ENCODE results near the gene C1orf210. TPM values are rescaled to one million over a fixed set of nuclear protein-coding genes. Genes with fewer than 3 reads are reported as not detected.

C1orf210 gene
- total and polyA plus RNA-seq, 2 of the 13 experiments (the other 11 are each of a cell fraction or from before 2014, with no cell fraction given), result 0.49 to 5.1 TPM

GRCh38 chr1:43312212-43312623 lies 26.8 kb upstream of the C1orf210 start:
- Histone ChIP-seq H4K20me1 (ENCODE audit: insufficient read depth, low read length) (no peaks in the 10 kb centered on the region), H3K4me1 (ENCODE audit: insufficient read depth, low read length) (peaks cover 31% of the 10 kb centered on the region), H3K4me3 (replicated peaks in 1 of 3; ENCODE audit: insufficient read depth in 1 of 3, low read depth in 2 of 3, low read length in 3 of 3) (no peak overlapping the region), H3K27me3 (ENCODE audit: control insufficient read depth in 1 of 2, insufficient read depth in 2 of 2, low read length in 2 of 2) (peaks cover 1 to 53% of the 10 kb centered on the region in 2 experiments; a peak in 4 of 5 replicates), H3K27ac (ENCODE audit: extremely low read length, insufficient read depth, low read length) (no peak overlapping the region), H3K4me2 (ENCODE audit: low read depth, low read length) (peak overlapping the region; percentile 18; the same call in 1 of the 2 replicates), H3K9ac (ENCODE audit: insufficient read depth, low read depth, low read length) (no peak overlapping the region), H3K36me3 (replicated peaks in 1 of 2; ENCODE audit: control insufficient read depth in 1 of 2, insufficient read depth in 2 of 2, low read length in 2 of 2) (no peaks in the 10 kb centered on the region), H3K79me2 (ENCODE audit: insufficient read depth, low read length) (no peaks in the 10 kb centered on the region), H3K9me3 (ENCODE audit: low read length) (no peaks in the 10 kb centered on the region), H2AFZ (ENCODE audit: low read length) (no peak overlapping the region)
- DNase-seq (ENCODE audit: low spot score) (no peak), ATAC-seq (no peak), FAIRE-seq (no peak)
- in situ Hi-C loops (cut with HindIII; ENCODE audit: extremely low pct_ligation_motif_present, low pct_unique_long_range_greater_than_20kb), result no loop called here
- intact Hi-C loops (cut with micrococcal nuclease; ENCODE audit: unreplicated experiment), result no loop called here
- CTCF ChIA-PET (ENCODE audit: low intra/inter-chr PET ratio, low total read pairs), result no interaction called here
- POLR2A ChIA-PET, result no interaction called here
- WGBS (ENCODE audit: low lambda C conversion rate), result 25% methylated on average over 5 of the region's 19 CpGs
- no TSS peak for BruUV-seq (replicated peaks)
- TF ChIP-seq JDP2 (CRISPR knock-in tag; IDR thresholded peaks at IDR 0.05; ENCODE audit: borderline replicate concordance), result no peak
- 0 out of 2 replicates have a peak, but pooled peaks have one; percentile 18 for TF ChIP-seq ARID4A (CRISPR knock-in tag; IDR thresholded peaks at IDR 0.05; ENCODE audit: borderline replicate concordance)
- TF ChIP-seq HIC2 (CRISPR knock-in tag; IDR thresholded peaks at IDR 0.05; ENCODE audit: low read depth), result peak; percentile 18; the same call in 1 of the 2 replicates
- TF ChIP-seq ZNF687 (CRISPR knock-in tag; IDR thresholded peaks at IDR 0.05), result 0 out of 2 replicates have a peak, but pooled peaks have one; percentile 37
- TF ChIP-seq CTCF (CRISPR knock-in tag; IDR thresholded peaks at IDR 0.05), result peak; percentile 39; the same call in 1 of the 2 replicates
- TF ChIP-seq EED (CRISPR knock-in tag; IDR thresholded peaks at IDR 0.05), result 0 out of 2 replicates have a peak, but pooled peaks have one; percentile 28
- TF ChIP-seq ZNF282 (IDR thresholded peaks at IDR 0.05; ENCODE audit: partially characterized antibody), result no peak
